Fibroblast of pulmonary artery (primary cell): ENCODE data around the gene CSHL1.

Experiments used
- DNase-seq: peaks from one replicate; pipeline ENCODE4 v3.0.0-alpha.2; 2010; ENCODE audit warnings: low read depth
- H3K4me3 ChIP-seq: replicated peaks from 2 replicates; pipeline ENCODE4 v1.5.1; 2011; ENCODE audit warnings: low read depth, mild to moderate bottlenecking, control low read depth, low read length, moderate library complexity
- TF ChIP-seq, protein P1 (sequence below): IDR thresholded peaks from 2 replicates; pipeline ENCODE4 v1.5.1; 2011; ENCODE audit warnings: mild to moderate bottlenecking, control low read depth, low read length, inconsistent platforms; ENCODE audit errors: missing control alignments

The CSHL1 gene

GRCh38 chr17:63941162-63941561 lies 30.1 kb upstream of the CSHL1 start:
- no peak for DNase-seq
- TF ChIP-seq, protein P1, sequence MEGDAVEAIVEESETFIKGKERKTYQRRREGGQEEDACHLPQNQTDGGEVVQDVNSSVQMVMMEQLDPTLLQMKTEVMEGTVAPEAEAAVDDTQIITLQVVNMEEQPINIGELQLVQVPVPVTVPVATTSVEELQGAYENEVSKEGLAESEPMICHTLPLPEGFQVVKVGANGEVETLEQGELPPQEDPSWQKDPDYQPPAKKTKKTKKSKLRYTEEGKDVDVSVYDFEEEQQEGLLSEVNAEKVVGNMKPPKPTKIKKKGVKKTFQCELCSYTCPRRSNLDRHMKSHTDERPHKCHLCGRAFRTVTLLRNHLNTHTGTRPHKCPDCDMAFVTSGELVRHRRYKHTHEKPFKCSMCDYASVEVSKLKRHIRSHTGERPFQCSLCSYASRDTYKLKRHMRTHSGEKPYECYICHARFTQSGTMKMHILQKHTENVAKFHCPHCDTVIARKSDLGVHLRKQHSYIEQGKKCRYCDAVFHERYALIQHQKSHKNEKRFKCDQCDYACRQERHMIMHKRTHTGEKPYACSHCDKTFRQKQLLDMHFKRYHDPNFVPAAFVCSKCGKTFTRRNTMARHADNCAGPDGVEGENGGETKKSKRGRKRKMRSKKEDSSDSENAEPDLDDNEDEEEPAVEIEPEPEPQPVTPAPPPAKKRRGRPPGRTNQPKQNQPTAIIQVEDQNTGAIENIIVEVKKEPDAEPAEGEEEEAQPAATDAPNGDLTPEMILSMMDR, result no peak
- H3K4me3 ChIP-seq, result no peak overlapping the region

DNA sequence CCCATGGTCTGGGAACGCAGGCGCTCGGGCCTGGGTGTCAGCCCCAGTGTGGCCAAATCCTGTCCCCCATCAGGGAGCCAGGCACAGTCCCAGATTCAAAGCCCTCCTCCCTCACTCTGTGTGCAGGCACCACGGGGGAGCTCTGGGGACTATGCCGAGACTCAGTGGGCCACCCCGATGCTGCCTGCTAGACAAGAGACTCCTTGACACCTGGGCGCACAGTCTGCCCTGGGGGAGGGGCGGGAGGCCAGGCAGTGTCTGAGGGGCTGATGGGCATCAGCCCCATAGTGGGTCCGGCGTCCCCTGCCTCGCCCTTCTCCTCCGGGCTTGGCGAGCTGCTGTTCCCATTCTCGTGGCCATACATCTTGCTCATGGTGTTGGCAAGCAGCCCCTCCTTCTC lies 29.5 kb upstream of the CSHL1 start:
- no peak for DNase-seq
- H3K4me3 ChIP-seq, result no peak overlapping the region
- TF ChIP-seq, protein P1, result no peak

DNA sequence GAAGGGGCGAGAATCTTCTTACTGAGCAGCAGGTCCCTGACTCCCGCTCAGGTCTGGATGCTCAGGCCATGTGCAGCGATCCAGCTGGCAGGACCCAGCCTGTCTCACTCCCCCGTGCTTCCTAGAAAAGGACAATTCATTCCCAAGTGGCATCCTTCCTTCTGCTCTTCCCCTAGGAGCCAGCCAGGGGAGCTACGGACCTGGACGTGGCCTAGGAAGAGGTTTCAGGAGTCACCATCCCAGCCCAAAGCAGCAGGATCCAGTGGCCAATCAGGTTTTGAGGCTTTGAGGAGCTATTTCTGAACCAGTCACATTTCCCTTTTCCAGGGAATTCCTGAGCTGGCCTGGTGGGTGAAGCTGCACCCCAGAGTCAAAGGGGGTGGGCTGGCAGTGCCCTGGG lies 28.8 kb upstream of the CSHL1 start:
- no peak for DNase-seq
- no peak overlapping the region for H3K4me3 ChIP-seq
- TF ChIP-seq, protein P1, result no peak

- no peak overlapping the region for H3K4me3 ChIP-seq
- no peak for DNase-seq
- TF ChIP-seq, protein P1, result no peak
Measured at GRCh38 chr17:63939401-63939800, 28.3 kb upstream of the CSHL1 start.

GRCh38 chr17:63937920-63938319 lies 26.9 kb upstream of the CSHL1 start:
- TF ChIP-seq, protein P1, result no peak
- DNase-seq, result no peak
- H3K4me3 ChIP-seq, result no peak overlapping the region

- no peak overlapping the region for H3K4me3 ChIP-seq
- TF ChIP-seq, protein P1, result no peak
- no peak for DNase-seq
Measured at GRCh38 chr17:63937319-63937718, 26.3 kb upstream of the CSHL1 start.
